Endometrium (tissue), 2 donors: Measurements from ENCODE around the gene EFR3B.
"Not testable (repeated sequence)": the region's sequence is repeated elsewhere in the genome, so short reads cannot be mapped to it uniquely, and the experiment has no call there.

ENCODE experiments used
- FAIRE-seq: peaks from 2 replicates; lab custom pipeline; 2012; peaks lifted over from hg19 to GRCh38; lab: Jason Lieb, UNC
- donor health status: control.
- donor health status: control.

Gene EFR3B

GRCh38 chr2:25105336-25106085 is 63.6 kb downstream of the EFR3B start:
- no peak for FAIRE-seq

GRCh38 chr2:25109822-25110221 is 67.9 kb downstream of the EFR3B start:
- FAIRE-seq = no peak

GRCh38 chr2:25112113-25112512 is 70.2 kb downstream of the EFR3B start:
- FAIRE-seq = no peak

- no peak for FAIRE-seq
Measured at GRCh38 chr2:25115249-25115883, 73.5 kb downstream of the EFR3B start.

GRCh38 chr2:25115902-25116301 is 74.0 kb downstream of the EFR3B start:
- FAIRE-seq = no peak

GRCh38 chr2:25116956-25117355 is 75.1 kb downstream of the EFR3B start:
- no peak for FAIRE-seq

GRCh38 chr2:25119263-25119662 is 77.4 kb downstream of the EFR3B start:
- FAIRE-seq = no peak

GRCh38 chr2:25122367-25122766 is 80.5 kb downstream of the EFR3B start:
- no peak for FAIRE-seq

GRCh38 chr2:25123682-25124081 is 81.8 kb downstream of the EFR3B start:
- FAIRE-seq = no peak

GRCh38 chr2:25125189-25125588 is 83.3 kb downstream of the EFR3B start:
- no peak for FAIRE-seq

- FAIRE-seq = no peak
Measured at GRCh38 chr2:25125976-25126375, 84.1 kb downstream of the EFR3B start.

- not testable (repeated sequence) for FAIRE-seq
Measured at GRCh38 chr2:25127071-25127470, 85.2 kb downstream of the EFR3B start.

GRCh38 chr2:25127646-25128045 is 85.8 kb downstream of the EFR3B start:
- FAIRE-seq = no peak

- no peak for FAIRE-seq
Measured at GRCh38 chr2:25129901-25130520, 88.1 kb downstream of the EFR3B start.

GRCh38 chr2:25131253-25131566 is 89.3 kb downstream of the EFR3B start:
- FAIRE-seq = no peak

- FAIRE-seq = no peak
Measured at GRCh38 chr2:25131567-25132298, 89.9 kb downstream of the EFR3B start.

- FAIRE-seq = no peak
Measured at GRCh38 chr2:25132299-25132635, 90.4 kb downstream of the EFR3B start.

- no peak for FAIRE-seq
Measured at GRCh38 chr2:25132693-25133092, 90.8 kb downstream of the EFR3B start.

GRCh38 chr2:25140535-25140934 is 98.7 kb downstream of the EFR3B start:
- not testable (repeated sequence) for FAIRE-seq

- no peak for FAIRE-seq
Measured at GRCh38 chr2:25141120-25141519, 99.2 kb downstream of the EFR3B start.

GRCh38 chr2:25145803-25146202 is 103.9 kb downstream of the EFR3B start:
- no peak for FAIRE-seq

GRCh38 chr2:25146896-25147295 is 105.0 kb downstream of the EFR3B start:
- FAIRE-seq = no peak

GRCh38 chr2:25149646-25150045 is 107.8 kb downstream of the EFR3B start:
- no peak for FAIRE-seq
